GM19397 (cell line): Measurements from ENCODE around the gene DTNA.
"Not testable (repeated sequence)": the region's sequence is repeated elsewhere in the genome, so short reads cannot be mapped to it uniquely, and the experiment has no call there.

Experiments
- ATAC-seq: cut with Tn5 transposase; IDR thresholded peaks from one replicate; pipeline ENCODE4 v1.9.1; 2021; ENCODE audit warnings: mild to moderate bottlenecking, moderate library complexity; ENCODE audit not compliant: unreplicated experiment

Gene DTNA

DNA sequence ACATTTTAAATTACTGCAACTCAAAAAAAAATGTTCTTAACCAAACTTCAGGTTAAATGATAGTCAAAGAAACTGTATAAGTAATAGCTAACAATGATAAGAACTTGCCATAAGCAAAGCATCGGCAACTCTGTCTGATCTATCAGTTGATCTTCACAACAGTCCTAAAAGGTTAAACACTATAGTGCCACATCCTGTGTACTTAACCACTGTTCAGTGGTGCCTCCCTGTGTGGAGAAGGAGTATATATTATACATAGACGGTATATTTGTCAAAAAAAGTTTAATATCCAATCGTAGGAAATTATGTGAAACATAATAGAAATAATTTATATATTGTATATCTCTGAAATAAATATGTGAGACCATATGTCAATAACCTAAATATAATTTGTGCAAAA, 13.0 kb downstream of the DTNA start:
- ATAC-seq = no peak

- ATAC-seq = not testable (repeated sequence)
Measured at GRCh38 chr18:34725737-34726136, 15.6 kb downstream of the DTNA start.

DNA sequence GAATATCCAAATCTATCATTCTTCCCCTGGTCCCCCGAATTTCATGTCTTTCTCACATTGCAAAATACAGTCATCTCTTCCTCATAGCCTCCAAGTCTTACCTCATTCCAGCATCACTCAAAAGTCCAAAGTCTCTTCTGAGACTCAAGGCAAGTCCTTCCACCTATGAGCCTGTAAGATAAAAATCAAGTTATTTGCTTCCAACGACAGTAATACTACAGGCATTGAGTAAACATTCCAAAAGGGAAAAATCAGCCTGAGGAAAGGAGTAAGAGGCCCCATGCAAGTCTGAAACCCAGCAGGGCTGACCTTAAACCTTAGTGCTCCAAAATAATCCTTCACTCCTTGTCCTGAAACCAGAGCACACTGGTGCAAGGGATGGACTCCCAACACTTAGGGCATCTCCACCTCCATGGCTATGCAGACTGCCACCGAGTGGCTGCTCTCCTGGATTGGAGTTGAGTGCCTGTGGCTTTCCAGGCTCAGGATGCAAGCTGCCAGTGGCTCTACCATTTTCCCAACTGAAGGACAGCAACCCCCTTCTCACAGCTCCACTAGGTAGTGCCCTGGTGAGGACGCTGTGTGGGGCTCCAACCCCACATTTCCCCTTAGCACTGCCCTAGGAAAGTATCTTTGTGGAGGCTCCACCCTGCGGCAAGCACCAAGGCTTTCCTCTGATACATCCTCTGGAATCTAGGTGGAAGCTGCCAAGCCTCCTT, 16.3 kb downstream of the DTNA start:
- ATAC-seq = no peak

DNA sequence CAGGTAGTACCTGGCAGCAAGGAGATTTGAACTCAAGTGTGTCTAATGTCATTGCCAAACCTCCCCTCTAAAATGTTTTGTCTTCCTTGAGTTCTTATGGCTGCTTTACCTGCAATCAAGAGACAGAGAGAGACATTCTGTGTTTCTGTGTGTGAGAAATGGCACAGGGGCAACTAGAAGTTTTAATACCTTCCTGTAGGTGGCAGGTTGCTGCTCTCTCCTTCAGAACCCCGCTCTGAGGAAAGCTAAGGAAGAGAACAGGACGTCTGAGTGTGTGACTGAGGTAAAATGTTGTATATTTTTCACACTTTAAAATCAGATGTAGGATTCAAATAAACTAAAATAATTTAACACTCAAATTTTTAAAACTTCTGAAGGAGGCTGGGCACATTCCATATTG, 19.2 kb downstream of the DTNA start:
- peak; percentile 72 for ATAC-seq

DNA sequence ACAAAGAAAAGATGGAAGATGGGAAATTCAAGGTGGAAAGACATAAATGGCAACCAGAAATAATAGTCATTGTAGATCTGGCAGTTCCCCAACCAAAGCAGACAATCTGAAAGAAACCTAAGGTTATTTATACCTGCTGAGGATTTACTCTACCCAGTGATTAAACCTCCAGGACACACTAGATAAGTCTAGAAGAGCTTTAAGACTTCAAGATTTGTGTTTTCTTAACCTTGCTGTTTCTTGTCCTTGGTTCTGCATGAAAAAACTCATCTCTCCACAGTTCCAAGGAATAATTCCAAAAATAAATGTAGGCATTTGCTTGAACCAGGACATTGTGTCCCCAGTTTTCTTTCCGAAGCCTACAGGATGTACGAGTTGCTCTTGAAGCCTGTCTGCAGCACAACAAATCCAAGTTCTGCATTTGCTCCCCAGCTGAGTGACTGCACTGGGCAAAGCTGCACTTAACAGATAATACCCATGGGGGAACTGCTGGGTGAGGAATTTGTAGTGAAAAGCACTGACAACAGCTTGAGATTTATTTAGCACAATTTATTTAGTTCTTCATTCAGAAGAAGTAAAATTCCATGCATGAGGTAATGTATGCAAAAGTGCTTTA, 19.8 kb downstream of the DTNA start:
- peak; percentile 12 for ATAC-seq

GRCh38 chr18:34730774-34731173, 20.7 kb downstream of the DTNA start:
- ATAC-seq = no peak

- no peak for ATAC-seq
Measured at GRCh38 chr18:34734056-34734455, 24.0 kb downstream of the DTNA start.

- ATAC-seq = not testable (repeated sequence)
Measured at GRCh38 chr18:34734526-34734925, 24.4 kb downstream of the DTNA start.

DNA sequence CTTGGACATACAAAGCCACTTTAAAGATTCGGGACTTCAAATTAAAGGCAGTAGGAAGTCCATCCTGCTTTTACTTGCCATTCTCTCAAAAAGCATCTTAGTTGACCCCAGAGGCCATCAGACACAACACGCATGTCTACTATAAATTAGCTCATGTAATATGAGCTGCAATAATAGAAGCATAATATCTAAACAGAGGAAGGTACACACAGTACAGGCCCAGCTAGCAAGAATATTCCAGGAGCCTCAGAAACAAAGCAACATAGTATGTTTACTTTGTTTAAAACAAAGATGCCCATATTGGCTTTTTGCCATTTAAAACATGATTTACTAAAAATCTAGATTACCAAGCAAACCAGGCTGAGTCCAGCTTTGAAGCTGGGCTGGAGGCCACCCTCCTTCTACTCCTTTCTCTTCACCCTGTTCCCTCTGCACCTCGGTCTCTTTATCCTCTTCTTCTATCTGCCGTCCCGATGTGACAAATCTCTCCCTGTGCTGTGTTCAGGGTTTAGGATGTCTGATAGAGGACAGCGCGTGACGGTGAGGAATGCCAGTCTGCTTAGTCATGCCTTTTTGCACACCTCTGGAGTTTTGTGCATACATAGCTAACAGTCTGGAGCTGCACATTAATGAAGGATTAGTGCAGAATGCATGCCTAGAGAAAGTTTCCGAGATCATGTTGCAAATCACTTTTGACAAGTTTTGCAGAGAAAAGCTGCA, 28.2 kb downstream of the DTNA start:
- no peak for ATAC-seq

- no peak for ATAC-seq
Measured at GRCh38 chr18:34740101-34740500, 30.0 kb downstream of the DTNA start.

GRCh38 chr18:34740724-34741123, 30.6 kb downstream of the DTNA start:
- no peak for ATAC-seq

GRCh38 chr18:34741401-34741800, 31.3 kb downstream of the DTNA start:
- ATAC-seq = no peak

DNA sequence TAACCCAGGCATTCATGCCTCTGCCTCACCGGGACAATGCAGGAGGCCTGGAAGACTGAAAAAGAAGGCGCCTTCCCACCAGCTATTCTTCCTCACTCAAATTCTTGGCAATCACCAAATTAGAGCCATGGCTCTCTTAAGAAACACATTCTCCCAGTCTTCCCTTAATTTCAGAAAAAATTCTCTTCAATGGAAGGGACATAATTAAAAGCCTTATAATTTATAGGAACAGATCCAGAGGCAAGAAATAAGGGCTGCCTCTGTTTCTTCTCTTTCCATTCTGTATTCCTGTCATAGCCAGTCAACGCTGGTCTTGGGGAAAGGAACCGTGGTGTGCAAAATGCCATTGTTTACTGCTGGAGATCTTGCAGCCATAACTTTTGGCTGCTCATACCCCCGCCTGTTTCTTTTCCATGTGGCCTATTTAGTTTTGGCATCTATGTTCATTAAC, 32.8 kb downstream of the DTNA start:
- no peak for ATAC-seq

DNA sequence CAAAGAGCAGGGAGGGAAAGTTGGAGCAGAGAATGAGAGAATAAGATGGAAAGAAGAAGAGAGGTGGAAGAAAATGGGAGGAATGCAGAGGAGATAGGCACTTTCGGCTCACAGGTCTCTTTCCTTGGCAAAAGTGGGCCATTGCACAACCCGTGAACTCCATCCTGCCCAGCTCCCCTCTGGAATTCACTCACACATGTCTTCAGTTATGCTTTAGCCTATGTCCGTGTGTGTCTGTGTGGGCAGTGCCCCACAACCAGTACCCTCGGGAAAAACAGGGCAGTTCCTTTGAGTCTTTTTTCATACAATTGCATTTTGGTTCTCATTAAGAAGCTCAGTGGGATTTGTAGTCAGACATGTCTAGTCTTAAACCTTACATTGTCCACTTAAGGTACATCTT, 34.5 kb downstream of the DTNA start:
- ATAC-seq = no peak

- no peak for ATAC-seq
Measured at GRCh38 chr18:34746614-34747013, 36.5 kb downstream of the DTNA start.

DNA sequence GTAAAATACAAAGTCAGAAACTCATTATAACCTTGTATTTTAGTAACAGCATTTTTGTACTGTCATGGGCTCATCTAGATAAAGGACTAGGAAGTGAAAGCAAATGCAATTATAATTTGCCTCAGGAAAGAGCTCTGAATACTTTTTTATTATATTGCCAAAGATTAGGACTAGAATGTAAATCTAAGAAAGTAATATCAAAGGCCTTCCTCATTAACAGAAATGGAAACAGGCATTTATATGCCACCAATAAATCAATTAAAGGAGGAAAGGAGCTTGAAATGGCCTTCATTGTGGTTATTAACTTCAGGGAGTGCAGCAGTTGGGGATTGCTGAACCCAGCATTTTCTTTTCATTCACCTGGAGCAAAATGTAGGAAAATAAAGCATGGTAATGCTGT, 39.6 kb downstream of the DTNA start:
- ATAC-seq = no peak

DNA sequence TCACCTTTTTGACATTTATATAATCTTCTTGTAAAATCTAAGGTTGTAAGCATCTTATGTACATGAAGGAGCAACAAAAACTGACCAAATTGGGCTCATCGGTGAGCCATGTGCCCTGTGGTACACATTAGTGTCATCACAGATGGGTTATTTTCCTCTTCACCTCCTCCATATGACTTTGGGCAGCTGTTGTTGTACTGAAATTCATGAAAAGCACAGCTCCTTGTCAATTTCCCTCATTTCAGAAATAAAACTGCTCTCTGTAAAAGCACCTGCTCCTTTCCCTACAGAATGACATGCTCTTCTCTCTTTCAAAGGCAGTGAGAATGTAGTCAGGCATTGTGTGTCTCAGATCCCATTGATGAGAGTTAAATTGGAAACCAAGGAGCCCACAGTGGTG, 42.0 kb downstream of the DTNA start:
- ATAC-seq = no peak

DNA sequence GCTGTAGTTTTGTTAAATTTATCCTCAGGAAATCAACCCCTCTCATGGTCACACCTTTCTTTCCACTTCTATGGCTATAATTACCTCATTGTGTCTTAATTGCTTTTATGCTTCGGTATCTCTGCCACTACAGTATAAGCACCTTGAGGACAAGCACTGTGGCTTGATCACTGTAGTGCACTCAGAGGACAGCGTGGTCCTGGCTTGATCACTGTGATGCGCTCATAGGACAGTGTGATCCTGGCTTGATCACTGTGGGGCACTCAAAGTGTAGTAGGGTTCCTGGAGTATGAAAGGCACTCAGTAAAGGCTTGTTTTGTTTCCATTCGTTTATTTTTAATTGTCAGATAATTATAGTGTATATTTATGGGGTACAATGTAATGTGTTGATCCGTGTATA, 44.2 kb downstream of the DTNA start:
- no peak for ATAC-seq

DNA sequence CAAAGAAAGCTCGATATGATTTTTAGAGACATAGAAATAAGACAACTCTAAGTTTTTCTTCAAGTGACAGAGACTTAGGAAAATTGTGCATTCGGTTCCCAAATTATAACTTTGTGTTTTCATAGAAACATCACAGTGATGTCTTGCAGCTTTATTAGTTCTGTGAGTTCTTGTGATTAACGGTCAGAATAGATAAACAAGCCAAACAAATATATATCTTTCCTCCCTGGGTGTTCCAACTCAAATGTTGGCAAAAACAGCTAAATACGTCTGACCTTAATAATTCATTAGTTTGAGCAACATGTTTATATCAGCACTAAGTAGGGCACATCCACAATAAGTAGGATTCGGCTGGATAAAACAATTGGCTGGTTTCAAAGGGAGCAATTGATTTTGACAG, 47.6 kb downstream of the DTNA start:
- ATAC-seq = no peak

GRCh38 chr18:34758378-34758948, 48.4 kb downstream of the DTNA start:
- ATAC-seq = no peak

DNA sequence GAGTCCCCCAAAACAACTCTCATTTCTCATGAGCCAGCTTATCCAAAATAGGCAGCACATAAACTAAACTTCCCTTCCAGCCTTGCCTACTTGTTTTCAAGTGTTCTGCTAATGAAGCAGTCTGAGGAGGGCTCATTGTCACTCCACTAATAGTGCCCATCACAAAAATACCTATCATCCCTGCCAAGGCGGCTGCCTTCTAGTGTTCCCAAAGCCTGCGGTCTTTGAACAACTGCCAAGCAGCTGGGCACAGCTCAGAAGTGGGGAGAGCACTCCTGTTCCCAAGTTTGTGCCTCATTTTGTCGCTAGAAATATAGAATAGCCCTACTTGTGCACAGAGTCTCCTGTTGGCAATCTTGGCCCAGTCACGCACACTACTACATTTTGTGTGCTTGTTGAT, 50.3 kb downstream of the DTNA start:
- no peak for ATAC-seq

DNA sequence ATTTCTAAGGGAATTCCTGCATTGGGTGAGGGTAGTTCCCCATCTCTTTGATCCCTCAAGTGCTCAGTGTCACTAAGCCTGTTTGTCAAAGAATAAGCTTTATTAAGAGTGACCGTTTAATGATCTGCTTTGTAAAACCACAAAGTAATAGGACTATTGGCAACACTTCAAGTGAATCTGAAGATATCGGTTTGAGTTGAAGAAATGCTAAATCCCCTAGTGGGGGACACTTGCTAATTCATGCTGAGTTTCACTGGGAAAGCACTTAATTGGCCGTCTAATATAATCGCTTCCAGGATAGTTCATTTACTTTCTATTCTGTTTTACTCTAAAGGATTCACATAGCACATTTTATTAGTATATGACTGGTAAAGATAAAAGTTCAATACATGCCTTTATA, 54.4 kb downstream of the DTNA start:
- no peak for ATAC-seq
